OCI-LY3 (cell line): ENCODE results near the gene BCL6B.
"Not testable (repeated sequence)": the region's sequence is repeated elsewhere in the genome, so short reads cannot be mapped to it uniquely, and the experiment has no call there.

ENCODE experiments used
- H2AFZ ChIP-seq: fragments of 200-600, 300-600 bp; shearing (Covaris generic); 2 replicates; pipeline ENCODE4 v1.6.0; 2014; ENCODE audit warnings: antibody characterized with exemption, low read depth, low read length
- H3K27ac ChIP-seq: fragments of 200-600, 300-600 bp; sonication (generic); 2 replicates; pipeline ENCODE4 v1.5.1; 2014; ENCODE audit warnings: mild to moderate bottlenecking, low read length, moderate library complexity, mixed read lengths
- H3K27me3 ChIP-seq: fragments of 200-600, 300-600 bp; sonication (generic); 2 replicates; pipeline ENCODE4 v1.6.1; 2014; ENCODE audit warnings: low read depth, low read length, mixed read lengths
- H3K36me3 ChIP-seq: fragments of 200-600, 300-600 bp; sonication (generic); replicated peaks from 2 replicates; pipeline ENCODE3; 2014; ENCODE audit warnings: low read depth, low read length, mixed read lengths
- H3K4me1 ChIP-seq: fragments of 300-600, 200-600 bp; sonication (generic); 2 replicates; pipeline ENCODE4 v1.6.1; 2014; ENCODE audit warnings: low read length, mixed read lengths
- H3K4me2 ChIP-seq: fragments of 200-600, 300-600 bp; sonication (generic); 2 replicates; pipeline ENCODE4 v1.6.1; 2014; ENCODE audit warnings: low read length, mixed read lengths
- H3K4me3 ChIP-seq: fragments of 300-600, 200-600 bp; sonication (generic); 2 replicates; pipeline ENCODE4 v1.5.1; 2014; ENCODE audit warnings: antibody characterized with exemption, mild to moderate bottlenecking, low read length, moderate library complexity
- H3K79me2 ChIP-seq: fragments of 300-600, 200-600 bp; shearing (Covaris generic); 2 replicates; pipeline ENCODE4 v1.6.1; 2014; ENCODE audit warnings: mild to moderate bottlenecking, low read length, mixed read lengths
- H3K9ac ChIP-seq: fragments of 300-600, 200-600 bp; shearing (Covaris generic); 2 replicates; pipeline ENCODE4 v1.6.0; 2014; ENCODE audit warnings: mild to moderate bottlenecking, low read length, moderate library complexity
- H3K9me3 ChIP-seq: fragments of 200-600, 300-600 bp; shearing (Covaris generic); 2 replicates; pipeline ENCODE4 v1.6.1; 2014; ENCODE audit warnings: low read length, mixed read lengths; ENCODE audit not compliant: insufficient read depth
- H4K20me1 ChIP-seq: fragments of 200-600, 300-600 bp; sonication (generic); 2 replicates; pipeline ENCODE4 v1.6.1; 2016; ENCODE audit warnings: low read length, mixed read lengths; ENCODE audit not compliant: insufficient read depth
- EZH2phosphoT487 ChIP-seq: fragments of 200-600 bp; shearing (Covaris generic); IDR thresholded peaks from 2 replicates; pipeline ENCODE4 v1.6.1; 2018; ENCODE audit warnings: antibody characterized with exemption, mixed run types, low read depth
- TF ChIP-seq, protein P1 (sequence below): fragments of 200-600, 300-600 bp; sonication (generic); IDR thresholded peaks from 2 replicates; pipeline ENCODE4 v1.5.1; 2014; ENCODE audit warnings: antibody characterized with exemption, low read length, low read depth

The BCL6B gene, protein sequence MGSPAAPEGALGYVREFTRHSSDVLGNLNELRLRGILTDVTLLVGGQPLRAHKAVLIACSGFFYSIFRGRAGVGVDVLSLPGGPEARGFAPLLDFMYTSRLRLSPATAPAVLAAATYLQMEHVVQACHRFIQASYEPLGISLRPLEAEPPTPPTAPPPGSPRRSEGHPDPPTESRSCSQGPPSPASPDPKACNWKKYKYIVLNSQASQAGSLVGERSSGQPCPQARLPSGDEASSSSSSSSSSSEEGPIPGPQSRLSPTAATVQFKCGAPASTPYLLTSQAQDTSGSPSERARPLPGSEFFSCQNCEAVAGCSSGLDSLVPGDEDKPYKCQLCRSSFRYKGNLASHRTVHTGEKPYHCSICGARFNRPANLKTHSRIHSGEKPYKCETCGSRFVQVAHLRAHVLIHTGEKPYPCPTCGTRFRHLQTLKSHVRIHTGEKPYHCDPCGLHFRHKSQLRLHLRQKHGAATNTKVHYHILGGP

GRCh38 chr17:7022781-7023571 lies at the start of gene BCL6B:
BCL6B (plus strand) TSS chr17:7023050; CDS start chr17:7023672, 622 bp downstream.
- no peaks in the 10 kb centered on the region for H3K27me3 ChIP-seq
- H3K4me2 ChIP-seq: peak within 1 kb of the TSS; percentile 71
- no peaks in the 10 kb centered on the region for H3K36me3 ChIP-seq
- H3K4me3 ChIP-seq: peak within 1 kb of the TSS; percentile 78
- no peaks in the 10 kb centered on the region for H3K79me2 ChIP-seq
- H3K27ac ChIP-seq: peak within 1 kb of the TSS; percentile 32; the same call in 1 of the 2 replicates
- peaks cover 14% of the 10 kb centered on the region for H3K4me1 ChIP-seq
- H2AFZ ChIP-seq: peak within 1 kb of the TSS; percentile 79; the same call in 1 of the 2 replicates
- H3K9me3 ChIP-seq: no peaks in the 10 kb centered on the region
- TF ChIP-seq, protein P1, sequence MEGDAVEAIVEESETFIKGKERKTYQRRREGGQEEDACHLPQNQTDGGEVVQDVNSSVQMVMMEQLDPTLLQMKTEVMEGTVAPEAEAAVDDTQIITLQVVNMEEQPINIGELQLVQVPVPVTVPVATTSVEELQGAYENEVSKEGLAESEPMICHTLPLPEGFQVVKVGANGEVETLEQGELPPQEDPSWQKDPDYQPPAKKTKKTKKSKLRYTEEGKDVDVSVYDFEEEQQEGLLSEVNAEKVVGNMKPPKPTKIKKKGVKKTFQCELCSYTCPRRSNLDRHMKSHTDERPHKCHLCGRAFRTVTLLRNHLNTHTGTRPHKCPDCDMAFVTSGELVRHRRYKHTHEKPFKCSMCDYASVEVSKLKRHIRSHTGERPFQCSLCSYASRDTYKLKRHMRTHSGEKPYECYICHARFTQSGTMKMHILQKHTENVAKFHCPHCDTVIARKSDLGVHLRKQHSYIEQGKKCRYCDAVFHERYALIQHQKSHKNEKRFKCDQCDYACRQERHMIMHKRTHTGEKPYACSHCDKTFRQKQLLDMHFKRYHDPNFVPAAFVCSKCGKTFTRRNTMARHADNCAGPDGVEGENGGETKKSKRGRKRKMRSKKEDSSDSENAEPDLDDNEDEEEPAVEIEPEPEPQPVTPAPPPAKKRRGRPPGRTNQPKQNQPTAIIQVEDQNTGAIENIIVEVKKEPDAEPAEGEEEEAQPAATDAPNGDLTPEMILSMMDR: no peak
- TF ChIP-seq EZH2phosphoT487: no peak
- H4K20me1 ChIP-seq: no peaks in the 10 kb centered on the region
- H3K9ac ChIP-seq: peak within 1 kb of the TSS; percentile 59

- not testable (repeated sequence) for H2AFZ ChIP-seq, H3K9me3 ChIP-seq, H3K9ac ChIP-seq, H3K4me1 ChIP-seq, H4K20me1 ChIP-seq, H3K4me2 ChIP-seq, H3K79me2 ChIP-seq, H3K27ac ChIP-seq, H3K4me3 ChIP-seq, H3K36me3 ChIP-seq, H3K27me3 ChIP-seq
Measured at GRCh38 chr17:6979440-6979839, 43.4 kb upstream of the BCL6B start.

DNA sequence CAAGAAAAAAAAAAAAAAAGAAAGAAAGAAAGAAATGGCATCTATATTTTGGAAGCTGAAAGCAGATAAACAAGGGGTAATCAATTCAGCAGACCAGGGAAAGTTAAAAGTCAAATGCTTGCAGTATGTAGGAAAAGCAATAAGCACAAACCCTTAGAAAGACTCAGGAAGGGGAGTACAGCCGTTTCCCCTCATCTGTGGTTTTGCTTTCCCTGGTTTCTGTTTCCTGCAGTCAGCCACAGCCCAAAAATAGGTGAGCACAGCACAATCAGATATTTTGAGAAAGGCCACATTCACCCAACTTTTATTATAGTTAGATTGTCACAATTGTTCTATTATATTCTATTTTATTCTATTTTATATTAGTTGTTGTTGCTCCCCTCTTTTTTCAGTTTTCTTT lies 41.4 kb upstream of the BCL6B start:
- Histone ChIP-seq H3K79me2 (no peaks in the 10 kb centered on the region), H3K4me3 (no peak overlapping the region)
- TF ChIP-seq, protein P1: no peak
- TF ChIP-seq EZH2phosphoT487: no peak

GRCh38 chr17:6985266-6985665 lies 37.6 kb upstream of the BCL6B start:
- Histone ChIP-seq H3K4me3 (no peak overlapping the region), H4K20me1 (no peaks in the 10 kb centered on the region), H3K79me2 (no peaks in the 10 kb centered on the region), H3K4me1 (no peaks in the 10 kb centered on the region), H3K9ac (no peak overlapping the region), H3K27ac (no peak overlapping the region), H3K4me2 (no peak overlapping the region), H3K36me3 (no peaks in the 10 kb centered on the region), H3K9me3 (no peaks in the 10 kb centered on the region), H2AFZ (no peak overlapping the region), H3K27me3 (no peaks in the 10 kb centered on the region)
- TF ChIP-seq, protein P1: no peak
- TF ChIP-seq EZH2phosphoT487: no peak

More for the DNA sequence above, 41.4 kb upstream of the BCL6B start:
- no peaks in the 10 kb centered on the region for H3K4me1 ChIP-seq
- H3K4me2 ChIP-seq: no peak overlapping the region
- H3K27ac ChIP-seq: no peak overlapping the region
- H3K9ac ChIP-seq: no peak overlapping the region
- H4K20me1 ChIP-seq: no peaks in the 10 kb centered on the region
- H2AFZ ChIP-seq: no peak overlapping the region
- no peaks in the 10 kb centered on the region for H3K36me3 ChIP-seq
- no peaks in the 10 kb centered on the region for H3K27me3 ChIP-seq
- H3K9me3 ChIP-seq: no peaks in the 10 kb centered on the region
